ENCODE results near the gene SLC24A3.

GRCh38 chr20:19375395-19375794 lies 163.0 kb downstream of the SLC24A3 start:
- TF ChIP-seq CTCF (IDR thresholded peaks at IDR 0.05) (no peak), POLR2A (IDR thresholded peaks at IDR 0.05) (no peak)
